RCC 7860 (cell line): ENCODE results near the gene LDB1.

Experiments
- DNase-seq: peaks from one replicate; pipeline ENCODE4 v3.0.0-alpha.2; 2015; ENCODE audit warnings: low spot score
- FAIRE-seq: peaks from 2 replicates; lab custom pipeline; 2012; peaks lifted over from hg19 to GRCh38; lab: Jason Lieb, UNC

The LDB1 gene, protein sequence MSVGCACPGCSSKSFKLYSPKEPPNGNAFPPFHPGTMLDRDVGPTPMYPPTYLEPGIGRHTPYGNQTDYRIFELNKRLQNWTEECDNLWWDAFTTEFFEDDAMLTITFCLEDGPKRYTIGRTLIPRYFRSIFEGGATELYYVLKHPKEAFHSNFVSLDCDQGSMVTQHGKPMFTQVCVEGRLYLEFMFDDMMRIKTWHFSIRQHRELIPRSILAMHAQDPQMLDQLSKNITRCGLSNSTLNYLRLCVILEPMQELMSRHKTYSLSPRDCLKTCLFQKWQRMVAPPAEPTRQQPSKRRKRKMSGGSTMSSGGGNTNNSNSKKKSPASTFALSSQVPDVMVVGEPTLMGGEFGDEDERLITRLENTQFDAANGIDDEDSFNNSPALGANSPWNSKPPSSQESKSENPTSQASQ

DNA sequence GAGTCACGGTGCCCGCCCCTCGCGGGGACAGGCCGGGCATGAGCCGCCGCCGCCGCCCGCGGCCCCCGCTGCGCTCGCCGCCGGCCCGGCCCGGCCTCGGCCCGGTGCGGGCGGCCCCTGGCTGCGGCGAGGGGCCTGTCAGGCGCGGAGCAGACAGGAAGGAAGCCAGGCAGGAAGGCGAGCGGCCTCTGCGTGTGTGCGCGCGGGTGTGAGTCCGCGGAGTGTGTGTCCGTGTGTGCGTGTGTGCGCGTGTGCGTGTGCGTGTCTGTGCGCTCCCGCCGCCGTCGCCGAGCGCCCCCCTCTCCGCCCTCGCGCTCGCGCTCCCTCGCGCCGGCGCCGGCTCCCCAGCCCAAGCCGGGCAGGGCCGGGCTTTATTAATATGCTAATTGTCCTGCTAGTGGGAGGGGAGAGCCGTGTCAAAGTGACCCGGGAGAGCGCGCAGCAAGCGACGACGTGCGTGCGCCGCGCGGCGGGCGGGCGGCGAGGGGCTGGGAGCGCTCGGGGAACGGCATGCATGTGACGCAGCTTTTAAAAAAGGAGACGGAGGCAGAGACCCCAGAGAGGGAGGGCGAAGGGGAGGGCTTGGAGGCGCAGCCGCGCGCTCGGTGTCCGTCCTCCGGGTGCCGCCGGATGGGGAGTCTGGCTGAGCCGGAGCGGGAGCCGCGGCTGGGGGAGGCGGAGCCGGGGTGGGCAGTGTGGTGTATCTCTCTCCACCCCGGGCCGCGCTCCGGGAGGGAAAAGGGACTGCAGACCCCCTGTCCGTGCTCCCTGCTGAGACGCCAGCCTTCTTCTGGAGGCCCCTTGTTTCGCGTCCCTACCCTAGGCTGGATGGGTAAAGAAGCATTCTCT, at the start of gene LDB1:
Gene LDB1 (minus strand): TSS at position 227 of the 849 bp plus-strand sequence. CDS start 258 bp downstream, outside the sequence.
- FAIRE-seq: no peak

DNA sequence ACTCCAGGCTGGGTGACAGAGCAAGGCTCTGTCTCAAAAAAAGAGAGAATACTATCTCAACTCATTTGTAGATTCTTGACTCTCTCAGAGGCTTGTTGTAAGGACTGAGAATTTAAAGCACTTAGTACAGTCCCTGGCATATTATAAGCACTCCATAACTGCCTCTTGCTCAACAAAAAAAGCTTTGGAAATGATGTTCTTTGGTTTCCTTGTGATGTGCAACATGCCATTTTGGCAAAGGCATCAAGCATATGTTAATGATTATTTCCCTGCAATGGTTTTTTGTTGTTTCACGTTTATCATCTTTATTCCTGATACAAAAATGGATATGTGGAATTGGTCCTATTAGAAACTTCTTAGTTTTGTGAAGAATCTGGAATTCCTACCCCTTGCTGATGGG, 47.7 kb upstream of the LDB1 start:
- no peak for FAIRE-seq
- no peak for DNase-seq

More for the DNA sequence above, at the start of gene LDB1:
- DNase-seq: peak; percentile 58

DNA sequence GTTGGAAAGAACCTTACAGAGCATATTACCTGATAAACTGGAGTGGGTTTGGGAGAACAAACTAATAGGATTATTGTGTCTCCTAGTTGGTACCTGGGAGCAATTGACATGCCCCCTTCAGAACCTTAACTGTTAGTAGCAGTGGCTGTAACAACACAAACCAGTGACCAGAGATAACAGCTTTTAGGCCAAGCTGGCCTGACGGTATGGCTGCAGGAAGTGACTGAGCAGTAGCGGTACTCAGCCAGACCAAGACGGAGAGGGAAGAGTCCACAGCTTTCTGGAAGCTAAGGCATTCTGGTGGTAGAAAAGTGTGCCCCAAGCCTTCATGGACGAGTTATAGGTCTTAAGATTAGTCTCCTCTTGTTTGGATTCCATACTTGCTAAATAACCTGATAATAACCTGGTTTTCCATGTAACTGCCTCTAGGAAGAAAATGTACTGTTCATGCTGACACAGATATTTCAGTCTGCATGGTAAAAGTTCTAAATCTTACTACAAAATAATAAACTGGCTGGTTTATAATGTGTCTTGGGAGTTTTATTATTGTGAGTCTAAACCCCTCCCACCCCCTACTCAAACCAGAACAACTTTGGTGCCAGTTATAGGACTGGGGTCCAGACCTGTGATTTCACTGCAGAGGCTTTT, 43.3 kb upstream of the LDB1 start:
- FAIRE-seq: no peak
- no peak for DNase-seq

DNA sequence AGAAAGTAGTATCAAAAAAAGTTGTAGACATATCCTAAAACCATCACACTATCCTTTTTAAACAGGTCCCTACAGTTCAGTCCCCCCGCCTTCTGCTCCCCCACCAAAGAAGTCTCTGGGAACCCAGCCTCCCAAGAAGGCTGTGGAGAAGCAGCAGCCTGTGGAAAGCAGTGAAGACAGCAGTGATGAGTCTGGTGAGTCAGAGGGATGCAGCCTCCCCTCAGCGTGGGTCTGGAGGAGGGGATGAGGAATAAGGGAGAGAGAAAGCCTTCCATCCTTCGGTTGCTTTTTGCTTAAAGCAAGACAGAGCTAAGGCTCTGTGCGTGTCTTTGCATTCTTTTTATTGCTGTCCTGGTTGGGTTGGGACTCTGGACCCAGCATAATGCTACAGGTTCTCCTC, 39.7 kb upstream of the LDB1 start:
- no peak for DNase-seq
- no peak for FAIRE-seq

DNA sequence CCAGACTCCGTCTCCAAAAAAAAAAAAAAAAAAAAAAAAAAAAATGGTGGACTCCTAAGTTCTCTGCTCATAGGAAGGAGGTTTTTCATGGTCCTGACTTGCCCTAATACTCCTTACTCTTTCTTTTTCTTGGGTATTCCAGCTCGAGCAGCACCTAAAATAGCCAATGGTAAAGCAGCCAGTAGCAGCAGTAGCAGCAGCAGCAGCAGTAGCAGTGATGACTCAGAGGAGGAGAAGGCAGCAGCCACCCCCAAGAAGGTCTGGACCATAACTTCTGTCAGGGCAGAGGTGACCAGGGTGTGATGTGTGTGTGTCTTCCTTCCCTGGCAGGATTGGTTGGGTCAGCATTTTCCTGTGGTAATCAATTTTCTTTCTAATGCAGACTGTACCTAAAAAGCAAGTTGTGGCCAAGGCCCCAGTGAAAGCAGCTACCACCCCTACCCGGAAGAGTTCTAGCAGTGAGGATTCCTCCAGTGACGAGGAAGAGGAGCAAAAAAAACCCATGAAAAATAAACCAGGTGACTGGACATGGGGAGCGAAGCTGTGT, 39.0 kb upstream of the LDB1 start:
- FAIRE-seq (no peak), DNase-seq (peak; percentile 37)

DNA sequence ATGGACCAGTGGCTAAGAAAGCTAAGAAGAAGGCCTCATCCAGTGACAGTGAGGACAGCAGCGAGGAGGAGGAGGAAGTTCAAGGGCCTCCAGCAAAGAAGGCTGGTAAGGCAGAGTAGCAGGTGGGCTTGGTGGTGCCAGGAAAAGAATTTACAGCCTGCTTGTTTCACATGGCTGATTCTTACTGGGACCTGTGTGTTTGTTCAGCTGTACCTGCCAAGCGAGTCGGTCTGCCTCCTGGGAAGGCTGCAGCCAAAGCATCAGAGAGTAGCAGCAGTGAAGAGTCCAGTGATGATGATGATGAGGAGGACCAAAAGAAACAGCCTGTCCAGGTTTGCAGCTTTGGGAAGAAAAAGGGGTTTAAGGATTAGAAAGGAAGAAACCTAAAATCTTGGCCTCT, 37.1 kb upstream of the LDB1 start:
- FAIRE-seq (no peak), DNase-seq (no peak)

DNA sequence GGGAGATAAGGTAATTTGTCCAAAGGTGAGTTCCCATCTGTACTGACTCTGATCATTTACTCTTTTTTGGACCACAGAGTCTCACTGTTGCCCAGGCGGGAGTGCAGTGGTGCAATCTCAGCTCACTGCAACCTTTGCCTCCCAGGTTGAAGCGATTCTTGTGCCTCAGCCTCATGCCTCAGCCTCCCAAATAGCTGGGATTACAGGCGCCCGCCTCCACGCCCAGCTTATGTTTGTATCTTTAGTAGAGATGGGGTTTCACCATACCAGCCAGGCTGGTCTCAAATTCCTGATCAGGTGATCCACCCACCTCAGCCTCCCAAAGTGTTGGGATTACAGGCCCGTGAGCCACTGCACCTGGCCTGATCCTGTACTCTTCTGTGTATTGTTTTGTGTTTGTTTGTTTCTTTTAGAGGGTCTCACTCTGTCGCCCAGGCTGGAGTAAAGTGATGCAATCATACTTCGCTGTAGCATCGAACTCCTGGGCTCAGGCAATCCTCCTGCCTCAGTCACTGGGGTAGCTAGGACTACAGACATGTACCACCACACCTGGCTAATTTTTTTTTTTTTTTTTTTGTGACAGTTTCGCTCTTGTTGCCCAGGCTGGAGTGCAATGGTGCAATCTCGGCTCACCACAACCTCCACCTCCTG, 34.4 kb upstream of the LDB1 start:
- DNase-seq (no peak), FAIRE-seq (no peak)

DNA sequence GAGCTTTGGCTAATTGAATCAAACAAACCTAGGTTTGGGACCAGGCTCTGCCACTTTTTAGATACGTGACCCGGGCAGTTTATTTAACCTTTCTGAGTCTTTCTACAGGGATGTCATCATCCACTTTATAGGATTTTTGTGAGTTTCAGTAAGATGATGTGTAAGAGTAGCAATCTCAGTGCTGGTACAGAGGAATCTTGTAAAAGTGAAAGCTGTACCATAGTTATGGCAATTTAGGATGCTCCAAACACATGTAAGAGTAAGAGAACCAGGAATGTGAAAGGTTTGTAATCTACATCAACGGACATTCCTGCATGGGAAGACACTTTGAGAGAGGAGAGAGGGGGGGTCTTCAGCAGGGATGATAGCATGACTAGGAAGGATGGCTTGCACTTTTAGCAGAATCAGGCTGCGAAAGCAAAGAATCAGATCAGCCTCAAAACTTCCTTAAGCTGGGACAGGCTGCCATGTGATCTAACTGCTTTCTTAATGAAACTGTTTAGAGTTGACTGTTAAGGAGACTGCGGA, 33.0 kb upstream of the LDB1 start:
- DNase-seq (no peak), FAIRE-seq (no peak)

DNA sequence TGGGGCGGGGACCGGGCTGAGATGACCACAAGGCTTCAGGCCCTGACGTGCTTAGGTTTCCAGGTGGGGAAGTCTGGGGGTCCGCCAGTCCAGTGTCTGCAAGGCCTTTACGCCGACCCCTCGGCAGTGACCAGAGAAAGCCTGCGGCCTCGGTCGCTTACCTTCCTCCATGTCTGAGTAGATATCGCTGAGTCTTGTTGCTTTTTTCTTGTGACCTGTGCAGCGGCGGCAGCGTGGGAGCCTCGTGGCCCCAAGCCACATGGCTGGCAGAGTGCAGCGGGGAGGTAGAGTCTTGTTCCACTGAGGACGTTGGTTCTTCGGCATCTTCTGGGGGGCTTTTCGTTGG, 32.4 kb upstream of the LDB1 start:
- FAIRE-seq: no peak
- peak; percentile 25 for DNase-seq

DNA sequence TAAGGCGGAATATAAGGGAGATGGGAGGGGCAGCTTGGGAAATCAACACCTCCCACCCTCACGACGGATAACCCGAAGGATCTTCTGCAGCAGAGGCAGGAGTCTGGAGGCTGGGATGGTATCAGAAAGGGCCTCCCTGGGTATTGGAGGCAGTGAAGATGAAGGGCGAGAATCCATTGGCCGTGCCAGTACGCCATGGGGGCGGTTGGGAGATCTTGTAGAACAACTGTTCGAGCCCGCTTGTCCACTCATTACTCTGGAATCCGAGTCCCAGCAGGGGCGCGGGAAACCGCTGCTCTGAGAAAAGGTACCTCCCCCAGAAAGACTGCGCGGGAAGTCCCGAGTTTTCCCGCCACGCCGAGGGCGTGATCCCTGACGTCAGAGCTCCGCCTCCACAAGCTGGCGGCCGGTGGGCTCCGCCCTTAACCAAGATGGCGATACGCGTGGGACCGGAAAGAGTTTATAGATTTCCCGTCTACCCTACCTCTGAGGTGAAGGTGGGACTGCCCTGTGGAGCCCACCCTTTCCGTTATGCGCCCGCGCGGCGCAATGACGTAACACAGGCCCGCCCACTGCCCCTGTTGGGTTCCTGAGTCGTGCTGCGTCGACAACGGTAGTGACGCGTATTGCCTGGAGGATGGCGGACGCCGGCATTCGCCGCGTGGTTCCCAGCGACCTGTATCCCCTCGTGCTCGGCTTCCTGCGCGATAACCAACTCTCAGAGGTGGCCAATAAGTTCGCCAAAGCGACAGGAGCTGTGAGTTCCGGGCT, 31.8 kb upstream of the LDB1 start, which contains the start of gene NOLC1:
Gene NOLC1 (plus strand): TSS at position 616 of the 771 bp plus-strand sequence. CDS start 22 bp downstream, at position 638.
- DNase-seq: peak; percentile 99
- FAIRE-seq: peak; percentile 94

DNA sequence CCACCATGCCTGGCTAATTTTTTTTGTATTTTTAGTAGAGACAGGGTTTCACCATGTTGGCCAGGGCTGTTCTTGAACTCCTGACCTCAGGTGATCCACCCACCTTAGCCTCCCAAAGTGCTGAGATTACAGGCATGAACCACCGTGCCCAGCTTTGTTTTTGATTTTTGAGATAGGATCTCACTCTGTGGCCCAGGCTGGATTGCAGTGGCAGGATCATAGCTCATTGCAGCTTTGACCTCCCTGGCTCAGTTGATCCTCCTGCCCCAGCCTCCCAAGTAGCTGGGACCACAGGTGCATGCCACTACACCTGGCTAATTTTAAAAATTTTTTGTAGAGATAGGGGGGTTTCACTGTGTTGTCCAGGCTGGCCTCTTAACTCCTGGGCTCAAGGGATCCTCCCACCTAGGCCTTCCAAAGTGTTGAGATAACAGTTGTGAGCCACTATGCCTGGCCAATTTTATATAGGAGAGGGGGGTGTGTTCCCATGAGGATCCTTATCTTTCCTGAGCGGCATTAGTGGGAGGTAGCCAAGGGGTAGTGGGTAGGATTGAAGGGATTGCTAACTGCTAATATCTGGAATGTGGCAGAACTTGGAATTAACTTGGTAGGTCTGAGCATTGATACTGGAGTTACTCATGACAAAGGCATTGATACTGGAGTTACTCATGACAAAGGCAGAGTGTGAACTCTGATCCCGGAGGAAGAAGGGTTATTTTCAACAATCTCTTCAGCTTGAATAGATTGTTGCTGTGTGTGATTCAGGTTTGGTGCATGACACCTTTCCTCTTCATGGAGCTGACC, 31.0 kb upstream of the LDB1 start:
- no peak for FAIRE-seq
- DNase-seq: peak; percentile 92

DNA sequence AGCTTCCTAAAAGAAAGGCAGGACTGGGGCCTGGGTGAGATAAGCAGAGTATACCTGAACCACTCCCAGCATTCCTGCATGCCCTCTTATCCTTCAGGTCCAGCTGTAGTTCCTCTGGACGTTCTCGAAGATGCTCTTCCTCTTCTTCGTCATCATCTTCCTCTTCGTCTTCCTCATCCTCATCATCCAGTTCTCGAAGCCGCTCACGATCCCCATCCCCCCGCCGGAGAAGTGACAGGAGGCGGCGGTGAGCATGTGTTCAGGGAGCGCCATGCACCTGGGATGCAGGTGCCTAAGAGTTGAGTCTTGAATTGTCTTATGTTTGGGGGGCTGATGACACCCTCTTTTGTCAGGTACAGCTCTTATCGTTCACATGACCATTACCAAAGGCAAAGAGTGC, 28.1 kb upstream of the LDB1 start:
- DNase-seq (no peak), FAIRE-seq (no peak)

DNA sequence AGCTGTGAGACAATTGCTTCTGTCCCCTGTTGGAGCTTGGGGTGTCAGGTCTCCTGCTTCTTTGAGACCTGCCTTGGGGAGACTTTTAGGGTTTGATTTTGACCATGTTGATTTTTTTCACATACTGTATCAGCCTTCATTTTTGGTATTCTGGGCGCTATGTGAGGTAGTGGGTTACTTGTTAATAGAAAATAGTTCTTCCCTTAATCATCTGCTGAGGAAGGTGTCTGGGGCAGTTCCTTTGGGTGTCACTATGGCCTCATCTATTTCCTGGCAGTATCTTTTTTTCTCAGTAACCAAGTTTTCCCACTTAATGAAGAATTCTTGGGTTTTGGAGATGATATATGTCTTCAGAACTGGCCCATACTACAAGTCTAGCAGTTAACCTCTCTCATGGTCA, 27.4 kb upstream of the LDB1 start:
- DNase-seq (peak; percentile 31), FAIRE-seq (no peak)

DNA sequence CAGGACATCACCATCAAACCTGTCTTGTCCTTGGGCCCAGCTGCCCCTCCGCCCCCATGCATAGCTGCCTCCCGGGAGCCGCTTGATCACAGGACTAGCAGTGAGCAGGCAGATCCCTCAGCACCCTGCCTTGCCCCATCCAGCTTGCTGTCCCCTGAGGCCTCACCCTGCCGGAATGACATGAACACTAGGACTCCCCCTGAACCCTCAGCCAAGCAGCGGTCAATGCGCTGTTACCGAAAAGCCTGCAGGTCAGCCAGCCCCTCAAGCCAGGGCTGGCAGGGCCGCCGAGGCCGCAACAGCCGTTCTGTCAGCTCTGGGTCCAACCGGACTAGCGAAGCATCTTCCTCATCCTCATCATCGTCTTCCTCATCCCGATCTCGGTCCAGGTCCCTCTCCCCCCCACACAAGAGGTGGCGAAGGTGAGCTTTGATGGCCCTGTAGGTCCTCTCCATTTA, 26.8 kb upstream of the LDB1 start:
- FAIRE-seq (no peak), DNase-seq (no peak)

DNA sequence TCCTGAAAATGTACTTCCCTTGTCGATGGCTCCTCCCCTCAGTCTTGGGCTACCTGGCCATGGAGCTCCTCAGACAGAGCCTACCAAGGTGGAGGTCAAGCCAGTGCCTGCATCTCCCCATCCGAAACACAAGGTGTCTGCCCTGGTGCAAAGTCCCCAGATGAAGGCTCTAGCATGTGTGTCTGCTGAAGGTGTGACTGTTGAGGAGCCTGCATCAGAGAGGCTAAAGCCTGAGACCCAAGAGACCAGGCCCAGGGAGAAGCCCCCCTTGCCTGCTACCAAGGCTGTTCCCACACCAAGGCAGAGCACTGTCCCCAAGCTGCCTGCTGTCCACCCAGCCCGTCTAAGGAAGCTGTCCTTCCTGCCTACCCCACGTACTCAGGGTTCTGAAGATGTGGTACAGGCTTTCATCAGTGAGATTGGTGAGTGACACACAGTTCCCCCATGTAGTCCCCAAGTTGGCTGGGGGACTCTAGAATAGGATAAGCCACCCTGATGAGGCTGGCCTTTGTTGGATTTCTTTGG, 21.5 kb upstream of the LDB1 start:
- no peak for FAIRE-seq
- DNase-seq: no peak

DNA sequence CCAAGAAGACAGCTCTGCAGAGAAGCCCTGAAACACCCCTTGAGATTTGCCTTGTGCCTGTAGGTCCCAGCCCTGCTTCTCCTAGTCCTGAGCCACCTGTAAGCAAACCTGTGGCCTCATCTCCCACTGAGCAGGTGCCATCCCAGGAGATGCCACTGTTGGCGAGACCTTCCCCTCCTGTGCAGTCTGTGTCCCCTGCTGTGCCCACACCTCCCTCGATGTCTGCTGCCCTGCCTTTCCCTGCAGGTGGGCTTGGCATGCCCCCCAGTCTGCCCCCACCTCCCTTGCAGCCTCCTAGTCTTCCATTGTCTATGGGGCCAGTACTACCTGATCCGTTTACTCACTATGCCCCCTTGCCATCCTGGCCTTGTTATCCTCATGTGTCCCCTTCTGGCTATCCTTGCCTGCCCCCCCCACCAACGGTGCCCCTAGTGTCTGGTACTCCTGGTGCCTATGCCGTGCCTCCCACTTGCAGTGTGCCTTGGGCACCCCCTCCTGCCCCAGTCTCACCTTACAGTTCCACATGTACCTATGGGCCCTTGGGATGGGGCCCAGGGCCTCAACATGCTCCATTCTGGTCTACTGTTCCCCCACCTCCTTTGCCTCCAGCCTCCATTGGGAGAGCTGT, 20.9 kb upstream of the LDB1 start:
- FAIRE-seq: no peak
- DNase-seq: no peak

DNA sequence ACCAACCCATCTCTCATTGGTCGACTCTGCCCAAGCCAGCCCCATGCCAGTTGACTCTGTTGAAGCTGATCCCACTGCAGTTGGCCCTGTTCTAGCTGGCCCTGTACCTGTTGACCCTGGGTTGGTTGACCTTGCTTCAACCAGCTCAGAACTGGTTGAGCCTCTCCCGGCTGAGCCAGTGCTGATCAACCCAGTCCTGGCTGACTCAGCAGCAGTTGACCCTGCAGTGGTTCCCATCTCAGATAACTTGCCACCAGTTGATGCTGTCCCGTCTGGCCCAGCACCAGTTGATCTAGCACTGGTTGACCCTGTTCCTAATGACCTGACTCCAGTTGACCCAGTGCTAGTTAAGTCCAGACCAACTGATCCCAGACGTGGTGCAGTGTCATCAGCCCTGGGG, 20.1 kb upstream of the LDB1 start:
- no peak for FAIRE-seq
- DNase-seq: no peak
